Caco-2 (cell line): ENCODE results near the gene MS4A8. TPM values are rescaled to one million over a fixed set of nuclear protein-coding genes. Genes with fewer than 3 reads are reported as not detected.

Experiments
- BruUV-seq: library from RNA; stranded (reverse); fragments of 400-500 nt; replicated peaks from 2 replicates; lab custom pipeline; 2021; lab: Mats Ljungman, UMichigan
- CTCF ChIA-PET: fragments of 300-600 bp; sonication (Branson Sonifier 250); formaldehyde crosslinking; loops from one replicate; lab custom pipeline; 2022; ENCODE audit warnings: antibody characterized with exemption; lab: Charles Lee
- POLR2A ChIA-PET: fragments of 300-600 bp; sonication (Branson Sonifier 250); formaldehyde crosslinking; loops from one replicate; lab custom pipeline; 2022; ENCODE audit warnings: antibody characterized with exemption; lab: Charles Lee
- DNase-seq, 2 experiments: peaks; one replicate each; pipeline versions ENCODE4 v3.0.0 to v3.0.0-alpha.2; 2020 to 2022
- H3K27me3 ChIP-seq: replicated peaks from 2 replicates; pipeline ENCODE4 v1.6.0; 2011; ENCODE audit warnings: low read length; ENCODE audit not compliant: control insufficient read depth, insufficient read depth
- H3K36me3 ChIP-seq: 2 replicates; pipeline ENCODE4 v1.5.1; 2011; ENCODE audit warnings: low read length; ENCODE audit not compliant: control insufficient read depth, insufficient read depth
- H3K4me1 ChIP-seq: fragments of 250-450 bp; sonication (Bioruptor Pico); 2 replicates; pipeline ENCODE4 v1.5.1; 2020; ENCODE audit warnings: mild to moderate bottlenecking
- H3K4me3 ChIP-seq: 2 replicates; pipeline ENCODE4 v1.5.1; 2011; ENCODE audit warnings: low read depth, mild to moderate bottlenecking, control low read depth, low read length
- H3K9me3 ChIP-seq: fragments of 250-450 bp; sonication (Bioruptor Pico); 2 replicates; pipeline ENCODE4 v1.5.1; 2020; ENCODE audit warnings: mild to moderate bottlenecking, moderate library complexity
- H3K27ac Mint-ChIP-seq: one replicate; pipeline ENCODE4 v1.8.0; 2022; ENCODE audit warnings: mixed read lengths; ENCODE audit not compliant: unreplicated experiment
- H3K27me3 Mint-ChIP-seq: one replicate; pipeline ENCODE4 v1.8.0; 2022; ENCODE audit warnings: mixed read lengths; ENCODE audit not compliant: insufficient read depth, unreplicated experiment
- H3K36me3 Mint-ChIP-seq: one replicate; pipeline ENCODE4 v1.8.0; 2022; ENCODE audit warnings: mild to moderate bottlenecking, mixed read lengths; ENCODE audit not compliant: insufficient read depth, unreplicated experiment
- H3K4me1 Mint-ChIP-seq: one replicate; pipeline ENCODE4 v1.8.0; 2022; ENCODE audit warnings: low read depth, mixed read lengths; ENCODE audit not compliant: unreplicated experiment
- H3K4me3 Mint-ChIP-seq: one replicate; pipeline ENCODE4 v1.8.0; 2022; ENCODE audit warnings: mild to moderate bottlenecking, moderate library complexity, mixed read lengths; ENCODE audit not compliant: unreplicated experiment
- H3K9me3 Mint-ChIP-seq: one replicate; pipeline ENCODE4 v1.8.0; 2022; ENCODE audit warnings: mixed read lengths; ENCODE audit not compliant: unreplicated experiment
- CTCF ChIP-seq, 2 experiments: fragments of 200-600 bp in 1 of 2; IDR thresholded peaks; 1 replicate in 1 of 2; 2 replicates in 1 of 2; pipeline versions ENCODE4 v1.5.1 to v1.8.0; 2011 to 2022; ENCODE audit warnings: antibody characterized with exemption in 1 of 2, control low read depth in 1 of 2, inconsistent platforms in 1 of 2, low read depth in 1 of 2, low read length in 1 of 2, mild to moderate bottlenecking in 1 of 2, moderate library complexity in 1 of 2; ENCODE audit not compliant: insufficient read depth in 1 of 2, severe bottlenecking in 1 of 2, unreplicated experiment in 1 of 2
- intact Hi-C: fragments of 100-400 bp; cut with micrococcal nuclease; formaldehyde crosslinking; loops from one replicate; pipeline ENCODE4 v1.10.0; 2022; ENCODE audit not compliant: unreplicated experiment
- total RNA-seq: library from RNA; stranded (reverse); gene quantifications from 2 replicates; pipeline ENCODE4 v1.2.3, GENCODE V29; 2022

Gene MS4A8
- total RNA-seq, 1 experiment from 2014 or later, result not detected

GRCh38 chr11:60699936-60700335 lies 524 bp downstream of the MS4A8 start:
- no TSS peak for BruUV-seq
- ChIA-PET CTCF (interaction anchor here (2.3 to 2.4 kb wide), 2 partner anchors 62 to 63 kb away, joined by 8 to 15 read pairs; no protein-coding TSS in a partner anchor), POLR2A (no interaction called here)
- Histone ChIP-seq H3K27me3 (no peaks in the 10 kb centered on the region), H3K9me3 (no peaks in the 10 kb centered on the region), H3K4me1 (peaks cover 7% of the 10 kb centered on the region; the same call in 1 of the 2 replicates), H3K4me3 (no peak overlapping the region), H3K36me3 (no peaks in the 10 kb centered on the region)
- DNase-seq, result no peak
- no peaks in the 10 kb centered on the region for H3K27me3 Mint-ChIP-seq
- no peak overlapping the region for H3K4me3 Mint-ChIP-seq
- no peaks in the 10 kb centered on the region for H3K36me3 Mint-ChIP-seq
- peaks cover 13% of the 10 kb centered on the region for H3K9me3 Mint-ChIP-seq
- no peak for TF ChIP-seq CTCF (IDR thresholded peaks at IDR 0.05; ENCODE audit: insufficient read depth in 1 of 2, low read depth in 1 of 2, low read length in 1 of 2, severe bottlenecking in 1 of 2, unreplicated experiment in 1 of 2)
- intact Hi-C loops, result loop anchor here (2.0 kb wide), 1 partner anchor 131 kb away; no protein-coding TSS in a partner anchor
- H3K4me1 Mint-ChIP-seq, result peaks cover 18% of the 10 kb centered on the region
- no peak overlapping the region for H3K27ac Mint-ChIP-seq

GRCh38 chr11:60700689-60701468 lies 1.5 kb downstream of the MS4A8 start:
- peak; percentile 71 to 80 for TF ChIP-seq CTCF (IDR thresholded peaks at IDR 0.05; ENCODE audit: insufficient read depth in 1 of 2, low read depth in 1 of 2, low read length in 1 of 2, severe bottlenecking in 1 of 2, unreplicated experiment in 1 of 2)
- no peaks in the 10 kb centered on the region for H3K36me3 ChIP-seq
- ChIA-PET CTCF (interaction anchor here (0.9 to 2.4 kb wide), 5 partner anchors 11 to 187 kb away, joined by 3 to 15 read pairs (median 5); no protein-coding TSS in a partner anchor), POLR2A (no interaction called here)
- peak; percentile 56 to 75 for DNase-seq
- no TSS peak for BruUV-seq
- intact Hi-C loops, result loop anchor here (1.0 to 2.0 kb wide), 6 partner anchors 42 to 186 kb away; partner anchors contain the start of gene MS4A15
- Mint-ChIP-seq H3K4me3 (no peak overlapping the region), H3K36me3 (no peaks in the 10 kb centered on the region), H3K9me3 (peaks cover 4% of the 10 kb centered on the region), H3K27me3 (no peaks in the 10 kb centered on the region), H3K27ac (no peak overlapping the region), H3K4me1 (peaks cover 16% of the 10 kb centered on the region)
- H3K4me1 ChIP-seq, result peaks cover 7% of the 10 kb centered on the region; the same call in 1 of the 2 replicates
- H3K27me3 ChIP-seq, result no peaks in the 10 kb centered on the region
- H3K4me3 ChIP-seq, result no peak overlapping the region
- H3K9me3 ChIP-seq, result no peaks in the 10 kb centered on the region

GRCh38 chr11:60701469-60701818 lies 2.0 kb downstream of the MS4A8 start:
- no peak for DNase-seq
- Mint-ChIP-seq H3K4me1 (peaks cover 14% of the 10 kb centered on the region), H3K9me3 (no peaks in the 10 kb centered on the region), H3K4me3 (no peak overlapping the region), H3K36me3 (no peaks in the 10 kb centered on the region), H3K27me3 (no peaks in the 10 kb centered on the region), H3K27ac (no peak overlapping the region)
- H3K9me3 ChIP-seq, result no peaks in the 10 kb centered on the region
- ChIA-PET CTCF (interaction anchor here (0.6 to 2.4 kb wide), 6 partner anchors 10 to 186 kb away, joined by 3 to 15 read pairs (median 4); no protein-coding TSS in a partner anchor), POLR2A (no interaction called here)
- H3K36me3 ChIP-seq, result no peaks in the 10 kb centered on the region
- intact Hi-C loops, result loop anchor here (1.0 to 2.0 kb wide), 6 partner anchors 42 to 186 kb away; partner anchors contain the start of gene MS4A15
- no peak overlapping the region for H3K4me3 ChIP-seq
- no TSS peak for BruUV-seq
- TF ChIP-seq CTCF (IDR thresholded peaks at IDR 0.05; ENCODE audit: insufficient read depth in 1 of 2, low read depth in 1 of 2, low read length in 1 of 2, severe bottlenecking in 1 of 2, unreplicated experiment in 1 of 2), result no peak
- 0 out of 2 replicates have a peak, but pooled peaks cover 7% of the 10 kb centered on the region for H3K4me1 ChIP-seq
- no peaks in the 10 kb centered on the region for H3K27me3 ChIP-seq
